Progenitor cell of endocrine pancreas (in vitro differentiated cells): ENCODE results near the gene SRI. TPM values are rescaled to one million over a fixed set of nuclear protein-coding genes. Genes with fewer than 3 reads are reported as not detected.
"Not testable (repeated sequence)": the region's sequence is repeated elsewhere in the genome, so short reads cannot be mapped to it uniquely, and the experiment has no call there.

ENCODE experiments used
- DNase-seq: peaks from one replicate; pipeline ENCODE4 v3.0.0; 2021; ENCODE audit warnings: low spot score; ENCODE audit not compliant: unreplicated experiment
- H3K27ac Mint-ChIP-seq: 2 replicates; pipeline ENCODE4 v1.8.0; 2021; ENCODE audit warnings: mild to moderate bottlenecking, moderate library complexity, mixed read lengths
- H3K27me3 Mint-ChIP-seq: 2 replicates; pipeline ENCODE4 v1.8.0; 2021; ENCODE audit warnings: mixed read lengths
- H3K36me3 Mint-ChIP-seq: 2 replicates; pipeline ENCODE4 v1.8.0; 2022; ENCODE audit warnings: mixed read lengths; ENCODE audit not compliant: insufficient read depth
- H3K4me1 Mint-ChIP-seq: 2 replicates; pipeline ENCODE4 v1.8.0; 2021; ENCODE audit warnings: low read depth, mixed read lengths
- H3K4me3 Mint-ChIP-seq: 2 replicates; pipeline ENCODE4 v1.8.0; 2021; ENCODE audit warnings: low read depth, mild to moderate bottlenecking, moderate library complexity, mixed read lengths
- H3K9me3 Mint-ChIP-seq: 2 replicates; pipeline ENCODE4 v1.8.0; 2021; ENCODE audit warnings: low read depth, mixed read lengths
- CTCF ChIP-seq: fragments of 200-600 bp; sonication (generic); IDR thresholded peaks from one replicate; pipeline ENCODE4 v1.5.0; 2021; ENCODE audit warnings: antibody characterized with exemption, mild to moderate bottlenecking; ENCODE audit not compliant: unreplicated experiment
- long read RNA-seq: library from polyadenylated mRNA; unstranded; transcript quantifications from one replicate; pipeline ENCODE4 v2.0.0, GENCODE V29; 2020
- total RNA-seq: library from RNA; stranded (reverse); gene quantifications from 2 replicates; pipeline ENCODE4 v1.2.1, GENCODE V29; 2021

SRI gene
- total RNA-seq: 126 and 128 TPM in 2 replicates
- long read RNA-seq, transcript SRI-201 (8 exons, 2,010 nt): major isoform, 179 of 217 reads
- long read RNA-seq, partial matches to known transcripts: 21 of 217 reads
- long read RNA-seq, other reads (novel, unspliced or antisense): 17 of 217 reads

- Mint-ChIP-seq H3K4me1 (peaks cover 31% of the 10 kb centered on the region), H3K4me3 (peak within 1 kb of the TSS; percentile 86), H3K9me3 (no peaks in the 10 kb centered on the region), H3K27ac (peak within 1 kb of the TSS; percentile 100), H3K27me3 (no peaks in the 10 kb centered on the region), H3K36me3 (peaks cover 7% of the 10 kb centered on the region)
- TF ChIP-seq CTCF: no peak
- peak; percentile 85 for DNase-seq
These were observed at the start of gene SRI for GRCh38 chr7:88219781-88220747. Gene SRI, minus strand, starts transcription at chr7:88220038. Its CDS starts 12 bp downstream, at chr7:88220026.

GRCh38 chr7:88269586-88269985 lies 49.7 kb upstream of the SRI start:
- no peak overlapping the region for H3K4me3 Mint-ChIP-seq
- no peaks in the 10 kb centered on the region for H3K4me1 Mint-ChIP-seq
- peaks cover 8% of the 10 kb centered on the region for H3K9me3 Mint-ChIP-seq
- no peak for TF ChIP-seq CTCF
- no peaks in the 10 kb centered on the region for H3K27me3 Mint-ChIP-seq
- no peak for DNase-seq
- peaks cover 3% of the 10 kb centered on the region for H3K36me3 Mint-ChIP-seq
- no peak overlapping the region for H3K27ac Mint-ChIP-seq

GRCh38 chr7:88268858-88269257 lies 49.0 kb upstream of the SRI start:
- no peak for DNase-seq
- no peak overlapping the region for H3K4me3 Mint-ChIP-seq
- H3K4me1 Mint-ChIP-seq: no peaks in the 10 kb centered on the region
- no peaks in the 10 kb centered on the region for H3K27me3 Mint-ChIP-seq
- H3K36me3 Mint-ChIP-seq: peaks cover 3% of the 10 kb centered on the region
- no peak overlapping the region for H3K27ac Mint-ChIP-seq
- peaks cover 8% of the 10 kb centered on the region for H3K9me3 Mint-ChIP-seq
- no peak for TF ChIP-seq CTCF

- peaks cover 8% of the 10 kb centered on the region for H3K9me3 Mint-ChIP-seq
- H3K27me3 Mint-ChIP-seq: no peaks in the 10 kb centered on the region
- TF ChIP-seq CTCF: no peak
- H3K4me3 Mint-ChIP-seq: no peak overlapping the region
- no peak for DNase-seq
- no peaks in the 10 kb centered on the region for H3K4me1 Mint-ChIP-seq
- H3K36me3 Mint-ChIP-seq: peaks cover 3% of the 10 kb centered on the region
- no peak overlapping the region for H3K27ac Mint-ChIP-seq
These were observed 48.2 kb upstream of the SRI start for GRCh38 chr7:88268051-88268450.

- Mint-ChIP-seq H3K4me3 (no peak overlapping the region), H3K9me3 (peaks cover 8% of the 10 kb centered on the region), H3K27me3 (no peaks in the 10 kb centered on the region), H3K4me1 (no peaks in the 10 kb centered on the region), H3K36me3 (peaks cover 3% of the 10 kb centered on the region), H3K27ac (no peak overlapping the region)
- no peak for DNase-seq
- TF ChIP-seq CTCF: no peak
These were observed 47.6 kb upstream of the SRI start for GRCh38 chr7:88267421-88267820.

- H3K27me3 Mint-ChIP-seq, H3K27ac Mint-ChIP-seq: not testable (repeated sequence)
These were observed 45.1 kb upstream of the SRI start for GRCh38 chr7:88264987-88265386.

More at GRCh38 chr7:88264987-88265386, 45.1 kb upstream of the SRI start:
- H3K9me3 Mint-ChIP-seq, H3K4me1 Mint-ChIP-seq, H3K36me3 Mint-ChIP-seq, H3K4me3 Mint-ChIP-seq, DNase-seq: not testable (repeated sequence)
